Stimulated activated CD4-positive, alpha-beta T cell treated with anti-CD3 and anti-CD28 coated beads, Interleukin-4, amount 100 ng/mL, for 1 hour (primary cell): Measurements from ENCODE around the gene YEATS4.

ENCODE experiments used
- DNase-seq: peaks from one replicate; pipeline ENCODE4 v3.0.0-alpha.2; 2020

YEATS4 gene

GRCh38 chr12:69396963-69397362 lies 37.4 kb downstream of the YEATS4 start:
- no peak for DNase-seq

GRCh38 chr12:69397978-69398377 lies 38.4 kb downstream of the YEATS4 start:
- DNase-seq: no peak

GRCh38 chr12:69401940-69402339 lies 42.4 kb downstream of the YEATS4 start:
- no peak for DNase-seq

- no peak for DNase-seq
These were observed 45.5 kb downstream of the YEATS4 start for GRCh38 chr12:69404851-69405565.

GRCh38 chr12:69405566-69405865 lies 46.0 kb downstream of the YEATS4 start:
- DNase-seq: no peak

- DNase-seq: no peak
These were observed 46.7 kb downstream of the YEATS4 start for GRCh38 chr12:69406217-69406616.

GRCh38 chr12:69410571-69410970 lies 51.0 kb downstream of the YEATS4 start:
- no peak for DNase-seq

GRCh38 chr12:69412655-69413054 lies 53.1 kb downstream of the YEATS4 start:
- no peak for DNase-seq

- DNase-seq: no peak
These were observed 56.1 kb downstream of the YEATS4 start for GRCh38 chr12:69415471-69416275.

GRCh38 chr12:69417231-69417630 lies 57.7 kb downstream of the YEATS4 start:
- no peak for DNase-seq

- DNase-seq: no peak
These were observed 58.2 kb downstream of the YEATS4 start for GRCh38 chr12:69417741-69418167.

GRCh38 chr12:69419701-69420100 lies 60.2 kb downstream of the YEATS4 start:
- DNase-seq: no peak

- DNase-seq: no peak
These were observed 62.0 kb downstream of the YEATS4 start for GRCh38 chr12:69421548-69421947.

GRCh38 chr12:69423037-69423905 lies 63.7 kb downstream of the YEATS4 start:
- no peak for DNase-seq

- DNase-seq: no peak
These were observed 65.9 kb downstream of the YEATS4 start for GRCh38 chr12:69425417-69425816.

GRCh38 chr12:69428351-69429073 lies 69.0 kb downstream of the YEATS4 start:
- no peak for DNase-seq

GRCh38 chr12:69430942-69431590 lies 71.5 kb downstream of the YEATS4 start:
- DNase-seq: no peak

- DNase-seq: no peak
These were observed 72.2 kb downstream of the YEATS4 start for GRCh38 chr12:69431591-69432222.

- DNase-seq: no peak
These were observed 74.1 kb downstream of the YEATS4 start for GRCh38 chr12:69433653-69434052.

GRCh38 chr12:69435644-69436043 lies 76.1 kb downstream of the YEATS4 start:
- DNase-seq: no peak

GRCh38 chr12:69437073-69437472 lies 77.5 kb downstream of the YEATS4 start:
- no peak for DNase-seq

GRCh38 chr12:69438539-69438938 lies 79.0 kb downstream of the YEATS4 start:
- DNase-seq: no peak
